ENCODE data around the gene CD3E.

Gene CD3E

GRCh38 chr11:118277312-118277711 lies 27.2 kb upstream of the CD3E start:
- TF ChIP-seq ZFX (IDR thresholded peaks at IDR 0.05; ENCODE audit: borderline replicate concordance) (no peak), CTCF (IDR thresholded peaks at IDR 0.05) (no peak)

GRCh38 chr11:118281284-118281683 lies 23.2 kb upstream of the CD3E start:
- no peak for TF ChIP-seq ZFX (IDR thresholded peaks at IDR 0.05; ENCODE audit: borderline replicate concordance)
- no peak for TF ChIP-seq CTCF (IDR thresholded peaks at IDR 0.05)
- H3K27ac ChIP-seq = no peak overlapping the region

More at GRCh38 chr11:118277312-118277711, 27.2 kb upstream of the CD3E start:
- H3K27ac ChIP-seq = no peak overlapping the region

GRCh38 chr11:118282606-118283005 lies 21.9 kb upstream of the CD3E start:
- H3K27ac ChIP-seq = no peak overlapping the region
- TF ChIP-seq CTCF (IDR thresholded peaks at IDR 0.05) (no peak), ZFX (IDR thresholded peaks at IDR 0.05; ENCODE audit: borderline replicate concordance) (no peak)

GRCh38 chr11:118283037-118283636 lies 21.4 kb upstream of the CD3E start:
- H3K27ac ChIP-seq = no peak overlapping the region
- no peak for TF ChIP-seq ZFX (IDR thresholded peaks at IDR 0.05; ENCODE audit: borderline replicate concordance)
- no peak for TF ChIP-seq CTCF (IDR thresholded peaks at IDR 0.05)

GRCh38 chr11:118283756-118284350 lies 20.7 kb upstream of the CD3E start:
- H3K27ac ChIP-seq = no peak overlapping the region
- no peak for TF ChIP-seq CTCF (IDR thresholded peaks at IDR 0.05)
- no peak for TF ChIP-seq ZFX (IDR thresholded peaks at IDR 0.05; ENCODE audit: borderline replicate concordance)

- no peak for TF ChIP-seq ZFX (IDR thresholded peaks at IDR 0.05; ENCODE audit: borderline replicate concordance)
- no peak for TF ChIP-seq CTCF (IDR thresholded peaks at IDR 0.05)
- no peak overlapping the region for H3K27ac ChIP-seq
Observed at GRCh38 chr11:118286545-118286944, 18.0 kb upstream of the CD3E start.

GRCh38 chr11:118287006-118287405 lies 17.5 kb upstream of the CD3E start:
- H3K27ac ChIP-seq = no peak overlapping the region
- TF ChIP-seq ZFX (IDR thresholded peaks at IDR 0.05; ENCODE audit: borderline replicate concordance) = no peak
- no peak for TF ChIP-seq CTCF (IDR thresholded peaks at IDR 0.05)
